Gastrocnemius medialis (tissue), 4 donors: ENCODE measurements around the gene ESPL1. TPM values are rescaled to one million over a fixed set of nuclear protein-coding genes. Genes with fewer than 3 reads are reported as not detected.
A peak's percentile ranks its signal among the peaks of the same experiment; 100 is the strongest.

Experiments used
- ATAC-seq, 2 donors: fragments of 150-250 bp; one replicate each; pipeline ENCODE4 v1.9.1; 2016
- DNase-seq, 2 donors: peaks; one replicate each; pipeline ENCODE4 v3.0.0-alpha.2; 2019
- H3K27ac ChIP-seq, 4 donors: fragments of 200-600 bp; sonication (generic); 1 replicate in 1 of 4; 2 replicates in 3 of 4; pipeline ENCODE4 v1.5.1; 2016 to 2018; ENCODE audit warnings: mild to moderate bottlenecking in 2 of 4, moderate library complexity in 1 of 4
- H3K27me3 ChIP-seq, 3 donors: fragments of 200-600 bp; sonication (generic) in 2 of 3; 1 replicate in 1 of 3; 2 replicates in 2 of 3; pipeline versions ENCODE4 v1.5.1 to v1.6.0; 2016 to 2019; ENCODE audit warnings: mild to moderate bottlenecking in 1 of 3, moderate library complexity in 1 of 3
- H3K36me3 ChIP-seq, 2 donors: fragments of 200-600 bp; sonication (generic) in 1 of 2; one replicate each; pipeline ENCODE4 v1.5.1; 2017 to 2018
- H3K4me1 ChIP-seq, 2 donors: fragments of 200-600 bp; sonication (generic) in 1 of 2; one replicate each; pipeline ENCODE4 v1.5.1; 2016 to 2017; ENCODE audit warnings: mild to moderate bottlenecking in 2 of 2
- H3K4me3 ChIP-seq, 4 donors: fragments of 200-600 bp; sonication (generic) in 3 of 4; 1 replicate in 1 of 4; 2 replicates in 3 of 4; pipeline ENCODE4 v1.5.1; 2016 to 2019; ENCODE audit warnings: mild to moderate bottlenecking in 2 of 4
- H3K9me3 ChIP-seq, 3 donors: fragments of 200-600 bp; sonication (generic) in 2 of 3; 1 replicate in 1 of 3; 2 replicates in 2 of 3; pipeline ENCODE4 v1.5.1; 2016 to 2019
- CTCF ChIP-seq, 5 experiments: fragments of 450-650 bp in 3 of 5; fragments of 200-600 bp in 2 of 5; sonication (generic) in 2 of 5; IDR thresholded peaks in 4 of 5; conservative IDR thresholded peaks in 1 of 5; 1 replicate in 4 of 5; 2 replicates in 1 of 5; pipeline ENCODE4 v1.5.1; 2016 to 2019; ENCODE audit warnings: antibody characterized with exemption in 5 of 5, mild to moderate bottlenecking in 3 of 5, moderate library complexity in 3 of 5
- POLR2A ChIP-seq, 2 donors: fragments of 450-650 bp; IDR thresholded peaks; one replicate each; pipeline ENCODE4 v1.6.1; 2017; ENCODE audit warnings: antibody characterized with exemption in 2 of 2, mild to moderate bottlenecking in 2 of 2, moderate library complexity in 2 of 2
- in situ Hi-C, 4 donors: fragments of 200-750 bp; cut with MboI; loops; one replicate each; pipeline versions ENCODE4 v1.15.0 to v1.8.0; 2017; ENCODE audit warnings: low sequenced_read_pairs in 4 of 4
- intact Hi-C: fragments of 100-400 bp; cut with DNase I; formaldehyde crosslinking; loops from one replicate; pipeline ENCODE4 v1.15.1; 2023; ENCODE audit warnings: low total_unique reads
- total RNA-seq, 4 donors: library from RNA; depleted of rRNA; stranded (reverse); fragments of >200 nt; gene quantifications; one replicate each; pipeline versions ENCODE4 v1.1.0 to v1.2.3, GENCODE V29; 2016

Gene ESPL1
- total RNA-seq, 4 donors from 2014 or later, result 0.20 to 0.44 (median 0.24) TPM; not detected in 1

GRCh38 chr12:53286448-53286847 is 18.3 kb downstream of the ESPL1 start:
- DNase-seq (no peak), ATAC-seq (no peak)
- intact Hi-C loops, result no loop called here
- no peaks in the 10 kb centered on the region for H3K9me3 ChIP-seq
- H3K4me3 ChIP-seq, result no peak overlapping the region
- no peak overlapping the region for H3K27ac ChIP-seq
- no peaks in the 10 kb centered on the region for H3K27me3 ChIP-seq
- in situ Hi-C loops, result loop anchor here in 2 of 4 donors (5.0 to 10.0 kb wide), 2 partner anchors 72 to 74 kb away; no protein-coding TSS in a partner anchor
- H3K36me3 ChIP-seq, result no peaks in the 10 kb centered on the region
- no peak for TF ChIP-seq CTCF (IDR thresholded peaks at IDR 0.05 in 4 of 5, conservative IDR thresholded peaks at IDR 0.05 in 1 of 5)
- no peak for TF ChIP-seq POLR2A (IDR thresholded peaks at IDR 0.05)
- H3K4me1 ChIP-seq, result no peaks in the 10 kb centered on the region

- DNase-seq (peak; percentile 26 to 50), ATAC-seq (peak; percentile 81 to 93)
- no peaks in the 10 kb centered on the region for H3K27me3 ChIP-seq
- intact Hi-C loops (loop anchor here (1.0 kb wide), 1 partner anchor 74 kb away; no protein-coding TSS in a partner anchor), in situ Hi-C loops (loop anchor here in 2 of 4 donors (5.0 to 10.0 kb wide), 2 partner anchors 73 to 75 kb away; no protein-coding TSS in a partner anchor)
- no peak overlapping the region for H3K27ac ChIP-seq
- H3K36me3 ChIP-seq, result no peaks in the 10 kb centered on the region
- no peaks in the 10 kb centered on the region for H3K4me1 ChIP-seq
- H3K9me3 ChIP-seq, result no peaks in the 10 kb centered on the region
- no peak for TF ChIP-seq POLR2A (IDR thresholded peaks at IDR 0.05)
- TF ChIP-seq CTCF (IDR thresholded peaks at IDR 0.05 in 4 of 5, conservative IDR thresholded peaks at IDR 0.05 in 1 of 5), result peak; percentile 40 to 73 (median 68)
- no peak overlapping the region for H3K4me3 ChIP-seq
These were observed 19.7 kb downstream of the ESPL1 start for GRCh38 chr12:53287741-53288216.

GRCh38 chr12:53288322-53288721 is 20.2 kb downstream of the ESPL1 start:
- Histone ChIP-seq H3K27me3 (no peaks in the 10 kb centered on the region), H3K4me3 (no peak overlapping the region), H3K27ac (no peak overlapping the region), H3K4me1 (no peaks in the 10 kb centered on the region), H3K9me3 (no peaks in the 10 kb centered on the region), H3K36me3 (no peaks in the 10 kb centered on the region)
- in situ Hi-C loops, result loop anchor here in 2 of 4 donors (5.0 to 10.0 kb wide), 2 partner anchors 74 to 76 kb away; no protein-coding TSS in a partner anchor
- intact Hi-C loops, result no loop called here
- no peak for ATAC-seq
- no peak for DNase-seq
- TF ChIP-seq CTCF (IDR thresholded peaks at IDR 0.05 in 4 of 5, conservative IDR thresholded peaks at IDR 0.05 in 1 of 5) (no peak), POLR2A (IDR thresholded peaks at IDR 0.05) (no peak)

DNA sequence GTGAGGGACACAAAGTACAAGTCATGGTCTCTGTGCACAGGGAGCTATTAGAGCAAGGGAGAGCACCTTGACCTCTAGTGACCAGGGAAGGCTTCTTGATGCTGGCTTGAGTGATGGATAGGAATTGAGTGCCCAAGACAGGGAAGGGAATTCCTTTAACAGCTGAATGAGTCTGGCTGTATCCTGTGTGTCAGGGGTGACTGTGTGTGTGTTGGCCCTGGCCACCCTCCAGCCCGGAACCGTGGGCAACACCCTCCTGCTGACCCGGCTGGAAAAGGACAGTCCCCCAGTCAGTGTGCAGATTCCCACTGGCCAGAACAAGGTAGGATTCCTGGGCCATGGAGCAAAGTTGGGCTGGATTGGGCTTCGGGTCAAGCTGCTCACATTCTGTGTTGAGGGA is 21.8 kb downstream of the ESPL1 start:
- in situ Hi-C loops, result loop anchor here in 2 of 4 donors (5.0 to 10.0 kb wide), 2 partner anchors 75 to 78 kb away; no protein-coding TSS in a partner anchor

More for the DNA sequence above, 21.8 kb downstream of the ESPL1 start:
- ATAC-seq (no peak), DNase-seq (no peak)
- H3K27me3 ChIP-seq, result no peaks in the 10 kb centered on the region
- H3K4me1 ChIP-seq, result peaks cover 3% of the 10 kb centered on the region in 2 donors
- intact Hi-C loops, result no loop called here
- H3K9me3 ChIP-seq, result no peaks in the 10 kb centered on the region
- no peaks in the 10 kb centered on the region for H3K36me3 ChIP-seq
- no peak overlapping the region for H3K4me3 ChIP-seq
- TF ChIP-seq CTCF (IDR thresholded peaks at IDR 0.05 in 4 of 5, conservative IDR thresholded peaks at IDR 0.05 in 1 of 5) (no peak), POLR2A (IDR thresholded peaks at IDR 0.05) (no peak)
- no peak overlapping the region for H3K27ac ChIP-seq
